PC-3 (cell line): Measurements from ENCODE around the gene DBR1. TPM values are rescaled to one million over a fixed set of nuclear protein-coding genes. Genes with fewer than 3 reads are reported as not detected.

Experiments
- ATAC-seq: fragments of 200-7000 bp; cut with Tn5 transposase; 2 replicates; pipeline ENCODE4 v1.9.1; 2020; ENCODE audit warnings: mild to moderate bottlenecking, moderate library complexity
- BruUV-seq: library from RNA; stranded (reverse); fragments of 400-500 nt; replicated peaks from 2 replicates; lab custom pipeline; 2021; lab: Mats Ljungman, UMichigan
- CTCF ChIA-PET: fragments of 300-600 bp; sonication (Branson Sonifier 250); formaldehyde crosslinking; loops from one replicate; lab custom pipeline; 2022; ENCODE audit warnings: antibody characterized with exemption; lab: Charles Lee
- POLR2A ChIA-PET: fragments of 300-600 bp; sonication (Branson Sonifier 250); formaldehyde crosslinking; loops from one replicate; lab custom pipeline; 2022; ENCODE audit warnings: antibody characterized with exemption; ENCODE audit not compliant: unreplicated experiment; lab: Charles Lee
- DNase-seq: peaks from one replicate; pipeline ENCODE4 v3.0.0-alpha.2; 2015
- H2AFZ ChIP-seq: fragments of 300-600 bp; sonication (generic); 2 replicates; pipeline ENCODE4 v1.6.0; 2016; ENCODE audit warnings: antibody characterized with exemption, low read length
- H3F3A ChIP-seq: fragments of 300-600 bp; sonication (generic); one replicate; pipeline ENCODE4 v1.6.0; 2017; ENCODE audit warnings: antibody characterized with exemption, low read length, control low read depth, mild to moderate bottlenecking; ENCODE audit not compliant: unreplicated experiment
- H3K27ac ChIP-seq: fragments of 300-600 bp; sonication (generic); 2 replicates; pipeline ENCODE4 v1.5.1; 2016; ENCODE audit warnings: mild to moderate bottlenecking, low read length
- H3K27me3 ChIP-seq: fragments of 300-600 bp; sonication (generic); 2 replicates; pipeline ENCODE4 v1.6.1; 2016; ENCODE audit warnings: low read length, mixed read lengths
- H3K36me3 ChIP-seq: fragments of 300-600 bp; sonication (generic); 2 replicates; pipeline ENCODE4 v1.6.1; 2016; ENCODE audit warnings: low read depth, mixed run types, low read length, mixed read lengths
- H3K4me1 ChIP-seq: fragments of 300-600 bp; sonication (generic); 2 replicates; pipeline ENCODE4 v1.5.1; 2016; ENCODE audit warnings: low read length; ENCODE audit not compliant: insufficient read depth
- H3K4me2 ChIP-seq: fragments of 300-600 bp; sonication (generic); 2 replicates; pipeline ENCODE4 v1.6.0; 2016; ENCODE audit warnings: low read length
- H3K4me3 ChIP-seq: fragments of 300-600 bp; sonication (generic); 2 replicates; pipeline ENCODE4 v1.5.1; 2016; ENCODE audit warnings: mild to moderate bottlenecking, low read length, mixed read lengths
- H3K79me2 ChIP-seq: fragments of 300-600 bp; sonication (generic); 2 replicates; pipeline ENCODE4 v1.6.1; 2017; ENCODE audit warnings: low read length, mixed read lengths
- H3K9ac ChIP-seq: fragments of 300-600 bp; sonication (generic); 2 replicates; pipeline ENCODE4 v1.6.0; 2016; ENCODE audit warnings: mild to moderate bottlenecking, low read length
- H3K9me2 ChIP-seq: fragments of 300-600 bp; sonication (generic); replicated peaks from 2 replicates; pipeline ENCODE4 v1.6.1; 2016; ENCODE audit warnings: mixed run types, low read length, mixed read lengths
- H3K9me3 ChIP-seq: fragments of 300-600 bp; sonication (generic); 2 replicates; pipeline ENCODE4 v1.6.1; 2016; ENCODE audit warnings: low read length, mixed read lengths
- H4K20me1 ChIP-seq: fragments of 300-600 bp; sonication (generic); 2 replicates; pipeline ENCODE4 v1.6.1; 2016; ENCODE audit warnings: low read length, mixed read lengths
- EZH2 ChIP-seq: fragments of 300-600 bp; sonication (generic); IDR thresholded peaks from one replicate; pipeline ENCODE4 v1.6.1; 2017; ENCODE audit warnings: antibody characterized with exemption, mild to moderate bottlenecking, low read length; ENCODE audit not compliant: unreplicated experiment
- EZH2phosphoT487 ChIP-seq: fragments of 300-600 bp; sonication (generic); IDR thresholded peaks from 2 replicates; pipeline ENCODE4 v1.6.1; 2018; ENCODE audit warnings: mild to moderate bottlenecking, antibody characterized with exemption, low read length, borderline replicate concordance
- intact Hi-C: fragments of 100-400 bp; cut with micrococcal nuclease; formaldehyde crosslinking; loops from 2 replicates; pipeline ENCODE4 v1.9.0; 2023
- total RNA-seq: library from RNA; depleted of rRNA; stranded (reverse); fragments of >200 nt; gene quantifications from 2 replicates; pipeline ENCODE4 v1.2.3, GENCODE V29; 2014
- TF ChIP-seq, protein P1 (sequence below): fragments of 300-600 bp; sonication (generic); conservative IDR thresholded peaks from 2 replicates; pipeline ENCODE4 v1.5.1; 2017; ENCODE audit warnings: antibody characterized with exemption, low read depth, mild to moderate bottlenecking, low read length

The DBR1 gene
- total RNA-seq, 1 experiment from 2014 or later = 14.0 TPM

DNA sequence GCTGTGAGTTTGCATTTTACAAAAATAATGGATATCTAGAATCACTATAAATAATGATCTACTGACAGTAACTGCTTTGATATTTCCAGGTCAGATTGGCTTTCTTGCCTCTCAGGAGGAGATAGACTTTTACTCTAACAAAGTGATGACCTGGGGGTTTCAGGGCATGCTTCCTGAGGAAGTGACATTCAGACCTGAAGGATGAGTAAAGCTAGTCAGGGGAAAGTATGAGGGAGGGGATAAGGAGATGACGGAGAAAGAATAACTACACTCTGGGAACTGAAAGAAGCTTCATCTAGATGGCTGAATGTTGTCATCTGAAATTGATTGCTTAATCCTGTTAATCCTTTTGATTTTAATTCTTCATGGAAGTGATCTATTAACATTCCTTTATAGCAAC is 44.5 kb upstream of the DBR1 start:
- no peaks in the 10 kb centered on the region for H3K9me2 ChIP-seq
- ChIA-PET CTCF (no interaction called here), POLR2A (no interaction called here)
- intact Hi-C loops = no loop called here
- no TSS peak for BruUV-seq
- peaks cover 25% of the 10 kb centered on the region for H3K79me2 ChIP-seq
- H4K20me1 ChIP-seq = peaks cover 7% of the 10 kb centered on the region; the same call in 1 of the 2 replicates
- no peaks in the 10 kb centered on the region for H3F3A ChIP-seq
- DNase-seq (no peak), ATAC-seq (no peak)
- H3K9me3 ChIP-seq = no peaks in the 10 kb centered on the region
- no peak for TF ChIP-seq EZH2phosphoT487
- no peak for TF ChIP-seq EZH2
- TF ChIP-seq, protein P1, sequence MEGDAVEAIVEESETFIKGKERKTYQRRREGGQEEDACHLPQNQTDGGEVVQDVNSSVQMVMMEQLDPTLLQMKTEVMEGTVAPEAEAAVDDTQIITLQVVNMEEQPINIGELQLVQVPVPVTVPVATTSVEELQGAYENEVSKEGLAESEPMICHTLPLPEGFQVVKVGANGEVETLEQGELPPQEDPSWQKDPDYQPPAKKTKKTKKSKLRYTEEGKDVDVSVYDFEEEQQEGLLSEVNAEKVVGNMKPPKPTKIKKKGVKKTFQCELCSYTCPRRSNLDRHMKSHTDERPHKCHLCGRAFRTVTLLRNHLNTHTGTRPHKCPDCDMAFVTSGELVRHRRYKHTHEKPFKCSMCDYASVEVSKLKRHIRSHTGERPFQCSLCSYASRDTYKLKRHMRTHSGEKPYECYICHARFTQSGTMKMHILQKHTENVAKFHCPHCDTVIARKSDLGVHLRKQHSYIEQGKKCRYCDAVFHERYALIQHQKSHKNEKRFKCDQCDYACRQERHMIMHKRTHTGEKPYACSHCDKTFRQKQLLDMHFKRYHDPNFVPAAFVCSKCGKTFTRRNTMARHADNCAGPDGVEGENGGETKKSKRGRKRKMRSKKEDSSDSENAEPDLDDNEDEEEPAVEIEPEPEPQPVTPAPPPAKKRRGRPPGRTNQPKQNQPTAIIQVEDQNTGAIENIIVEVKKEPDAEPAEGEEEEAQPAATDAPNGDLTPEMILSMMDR = no peak
- H3K4me3 ChIP-seq = no peak overlapping the region
- H3K27me3 ChIP-seq = no peaks in the 10 kb centered on the region
- peaks cover 4% of the 10 kb centered on the region for H3K4me1 ChIP-seq
- H3K9ac ChIP-seq = no peak overlapping the region
- H2AFZ ChIP-seq = no peak overlapping the region
- H3K4me2 ChIP-seq = no peak overlapping the region
- peaks cover 8% of the 10 kb centered on the region for H3K36me3 ChIP-seq
- H3K27ac ChIP-seq = no peak overlapping the region

GRCh38 chr3:138213398-138214085 is 38.8 kb upstream of the DBR1 start:
- intact Hi-C loops = no loop called here
- H3K9ac ChIP-seq = no peak overlapping the region

More at GRCh38 chr3:138213398-138214085, 38.8 kb upstream of the DBR1 start:
- Histone ChIP-seq H3K4me1 (no peaks in the 10 kb centered on the region), H3K79me2 (peaks cover 40% of the 10 kb centered on the region), H3K4me2 (no peak overlapping the region), H4K20me1 (0 out of 2 replicates have a peak, but pooled peaks cover 15% of the 10 kb centered on the region), H3K36me3 (peaks cover 3% of the 10 kb centered on the region; the same call in 1 of the 2 replicates), H3K9me3 (no peaks in the 10 kb centered on the region), H2AFZ (no peak overlapping the region), H3K27me3 (no peaks in the 10 kb centered on the region), H3F3A (no peaks in the 10 kb centered on the region), H3K4me3 (no peak overlapping the region), H3K9me2 (no peaks in the 10 kb centered on the region), H3K27ac (no peak overlapping the region)
- no TSS peak for BruUV-seq
- TF ChIP-seq EZH2phosphoT487 (no peak), EZH2 (no peak)
- TF ChIP-seq, protein P1 = no peak
- POLR2A ChIA-PET = no interaction called here
- CTCF ChIA-PET = no interaction called here
- ATAC-seq = no peak
- DNase-seq = no peak
